Progenitor cell of endocrine pancreas (in vitro differentiated cells): ENCODE results near the gene ST6GALNAC4. TPM values are rescaled to one million over a fixed set of nuclear protein-coding genes. Genes with fewer than 3 reads are reported as not detected.
A peak's percentile ranks its signal among the peaks of the same experiment; 100 is the strongest.

Experiments
- DNase-seq: peaks from one replicate; pipeline ENCODE4 v3.0.0; 2021; ENCODE audit warnings: low spot score; ENCODE audit not compliant: unreplicated experiment
- H3K27ac Mint-ChIP-seq: 2 replicates; pipeline ENCODE4 v1.8.0; 2021; ENCODE audit warnings: mild to moderate bottlenecking, moderate library complexity, mixed read lengths
- H3K27me3 Mint-ChIP-seq: 2 replicates; pipeline ENCODE4 v1.8.0; 2021; ENCODE audit warnings: mixed read lengths
- H3K36me3 Mint-ChIP-seq: 2 replicates; pipeline ENCODE4 v1.8.0; 2022; ENCODE audit warnings: mixed read lengths; ENCODE audit not compliant: insufficient read depth
- H3K4me1 Mint-ChIP-seq: 2 replicates; pipeline ENCODE4 v1.8.0; 2021; ENCODE audit warnings: low read depth, mixed read lengths
- H3K4me3 Mint-ChIP-seq: 2 replicates; pipeline ENCODE4 v1.8.0; 2021; ENCODE audit warnings: low read depth, mild to moderate bottlenecking, moderate library complexity, mixed read lengths
- H3K9me3 Mint-ChIP-seq: 2 replicates; pipeline ENCODE4 v1.8.0; 2021; ENCODE audit warnings: low read depth, mixed read lengths
- CTCF ChIP-seq: fragments of 200-600 bp; sonication (generic); IDR thresholded peaks from one replicate; pipeline ENCODE4 v1.5.0; 2021; ENCODE audit warnings: antibody characterized with exemption, mild to moderate bottlenecking; ENCODE audit not compliant: unreplicated experiment
- total RNA-seq: library from RNA; stranded (reverse); gene quantifications from 2 replicates; pipeline ENCODE4 v1.2.1, GENCODE V29; 2021

ST6GALNAC4 gene
- total RNA-seq, 1 donor from 2014 or later: 7.7 TPM

DNA sequence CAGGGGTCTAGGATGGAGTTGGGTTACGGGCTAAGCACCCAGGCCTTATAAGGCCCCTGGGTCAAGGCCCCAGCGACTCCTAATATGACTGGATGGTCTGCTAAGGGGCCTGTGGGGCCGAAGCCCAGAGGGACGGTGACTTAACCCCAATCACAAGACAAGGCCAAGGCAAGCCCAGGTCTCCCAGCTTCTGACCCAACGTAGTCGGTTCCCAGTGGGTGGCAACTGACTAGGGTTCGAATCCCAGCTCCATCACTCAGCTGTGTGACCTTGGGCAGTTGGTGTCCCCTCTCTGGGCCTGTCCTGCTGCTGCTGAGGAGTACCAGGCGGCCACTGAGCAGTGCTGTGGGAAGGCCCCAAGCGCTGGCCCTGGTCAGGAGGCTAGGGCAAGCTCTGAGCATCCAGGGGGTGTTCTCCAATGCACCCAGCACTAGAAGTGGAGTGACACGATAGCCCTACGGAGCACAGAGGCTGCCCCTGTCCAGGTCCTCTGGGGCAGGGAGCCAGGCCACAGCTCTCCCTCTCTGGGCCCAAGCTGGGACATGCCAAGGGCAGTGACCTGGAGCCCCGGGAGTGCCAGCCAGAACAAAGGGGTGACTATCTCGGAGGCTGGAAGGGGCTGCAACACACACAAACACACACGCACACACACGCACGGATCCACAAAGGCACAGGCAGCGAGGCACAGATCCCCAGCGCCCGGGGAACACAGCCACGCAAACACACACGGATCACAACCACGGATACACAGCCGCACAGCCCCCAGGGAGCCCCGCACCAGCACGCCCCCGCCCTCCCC is 39.9 kb downstream of the ST6GALNAC4 start:
- no peak for DNase-seq
- H3K27ac Mint-ChIP-seq: peak overlapping the region; percentile 90
- H3K9me3 Mint-ChIP-seq: no peaks in the 10 kb centered on the region
- TF ChIP-seq CTCF: no peak
- peak overlapping the region; percentile 81 for H3K4me3 Mint-ChIP-seq
- peaks cover 2% of the 10 kb centered on the region for H3K36me3 Mint-ChIP-seq
- H3K27me3 Mint-ChIP-seq: no peaks in the 10 kb centered on the region
- H3K4me1 Mint-ChIP-seq: peaks cover 2% of the 10 kb centered on the region

GRCh38 chr9:127876026-127876763 is 40.6 kb downstream of the ST6GALNAC4 start:
- no peak overlapping the region for H3K27ac Mint-ChIP-seq
- H3K36me3 Mint-ChIP-seq: peaks cover 4% of the 10 kb centered on the region
- DNase-seq: no peak
- H3K27me3 Mint-ChIP-seq: no peaks in the 10 kb centered on the region
- peaks cover 2% of the 10 kb centered on the region for H3K4me1 Mint-ChIP-seq
- no peak for TF ChIP-seq CTCF
- no peak overlapping the region for H3K4me3 Mint-ChIP-seq
- H3K9me3 Mint-ChIP-seq: no peaks in the 10 kb centered on the region

- Mint-ChIP-seq H3K27ac (no peak overlapping the region), H3K4me3 (no peak overlapping the region), H3K9me3 (no peaks in the 10 kb centered on the region), H3K36me3 (peaks cover 4% of the 10 kb centered on the region), H3K27me3 (no peaks in the 10 kb centered on the region), H3K4me1 (peaks cover 2% of the 10 kb centered on the region)
- DNase-seq: no peak
- TF ChIP-seq CTCF: no peak
Observed at GRCh38 chr9:127875306-127875966, 41.4 kb downstream of the ST6GALNAC4 start.

DNA sequence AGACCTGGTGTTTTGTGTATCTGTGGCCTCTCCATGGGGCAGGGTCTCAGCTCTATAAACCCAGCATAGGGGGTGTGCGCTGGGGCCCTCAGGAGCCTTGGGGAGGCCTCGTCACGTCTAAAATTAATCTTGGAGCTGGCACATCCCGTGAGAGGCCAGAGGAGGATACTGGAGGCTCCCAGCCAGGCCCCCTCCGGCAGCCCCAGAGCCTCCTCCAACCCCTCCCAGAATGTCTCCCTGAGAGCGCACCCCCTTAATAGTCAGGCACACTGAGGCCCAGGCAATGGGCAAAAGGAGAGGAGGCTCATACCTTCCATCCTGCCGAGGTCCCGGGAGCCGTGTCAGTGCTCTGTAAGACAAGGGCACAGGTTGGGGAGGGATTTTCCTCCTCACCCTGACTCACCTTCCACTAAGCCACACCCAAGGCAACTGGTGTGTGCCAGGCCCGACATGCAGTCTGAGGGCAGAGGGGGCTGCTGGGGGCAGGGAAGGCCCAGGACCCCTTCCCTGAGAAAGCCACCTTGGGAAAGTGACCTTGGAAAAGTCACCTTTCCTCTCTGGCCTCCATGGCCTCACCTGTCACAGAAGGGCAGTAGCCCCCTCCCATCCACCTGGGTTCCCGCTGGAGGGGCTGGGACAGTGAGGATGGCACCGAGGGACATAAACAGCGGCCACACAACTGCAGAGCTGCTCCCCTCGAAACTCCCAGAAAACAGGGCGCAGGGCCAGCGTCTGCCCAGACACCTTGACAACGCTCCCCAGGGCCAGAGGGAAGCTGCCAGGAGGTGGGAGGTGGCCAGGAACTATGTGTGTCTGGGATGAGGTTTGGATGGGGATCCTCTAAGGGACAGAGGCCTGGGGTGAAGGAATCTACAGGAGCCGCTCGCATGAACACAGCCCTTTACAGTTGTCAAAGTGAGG is 42.3 kb downstream of the ST6GALNAC4 start:
- no peak for TF ChIP-seq CTCF
- H3K36me3 Mint-ChIP-seq: peaks cover 4% of the 10 kb centered on the region
- DNase-seq: no peak
- no peaks in the 10 kb centered on the region for H3K9me3 Mint-ChIP-seq
- no peaks in the 10 kb centered on the region for H3K27me3 Mint-ChIP-seq
- no peak overlapping the region for H3K4me3 Mint-ChIP-seq
- no peak overlapping the region for H3K27ac Mint-ChIP-seq
- peaks cover 2% of the 10 kb centered on the region for H3K4me1 Mint-ChIP-seq
